SK-N-MC (cell line): ENCODE data around the gene BACH1.

Source experiments
- EZH2 ChIP-seq: fragments of 200-600 bp; sonication (generic); IDR thresholded peaks from one replicate; pipeline ENCODE4 v1.6.1; 2017; ENCODE audit warnings: antibody characterized with exemption
- FOXP2 ChIP-seq: optimal IDR thresholded peaks from 2 replicates; pipeline ENCODE3; 2011; ENCODE audit warnings: mild to moderate bottlenecking, moderate library complexity; ENCODE audit not compliant: insufficient read depth; ENCODE audit errors: extremely low read length, control extremely low read depth
- POLR2AphosphoS5 ChIP-seq: IDR thresholded peaks from 2 replicates; pipeline ENCODE4 v1.6.1; 2012; ENCODE audit warnings: mild to moderate bottlenecking, low read depth, low read length, borderline replicate concordance

DNA sequence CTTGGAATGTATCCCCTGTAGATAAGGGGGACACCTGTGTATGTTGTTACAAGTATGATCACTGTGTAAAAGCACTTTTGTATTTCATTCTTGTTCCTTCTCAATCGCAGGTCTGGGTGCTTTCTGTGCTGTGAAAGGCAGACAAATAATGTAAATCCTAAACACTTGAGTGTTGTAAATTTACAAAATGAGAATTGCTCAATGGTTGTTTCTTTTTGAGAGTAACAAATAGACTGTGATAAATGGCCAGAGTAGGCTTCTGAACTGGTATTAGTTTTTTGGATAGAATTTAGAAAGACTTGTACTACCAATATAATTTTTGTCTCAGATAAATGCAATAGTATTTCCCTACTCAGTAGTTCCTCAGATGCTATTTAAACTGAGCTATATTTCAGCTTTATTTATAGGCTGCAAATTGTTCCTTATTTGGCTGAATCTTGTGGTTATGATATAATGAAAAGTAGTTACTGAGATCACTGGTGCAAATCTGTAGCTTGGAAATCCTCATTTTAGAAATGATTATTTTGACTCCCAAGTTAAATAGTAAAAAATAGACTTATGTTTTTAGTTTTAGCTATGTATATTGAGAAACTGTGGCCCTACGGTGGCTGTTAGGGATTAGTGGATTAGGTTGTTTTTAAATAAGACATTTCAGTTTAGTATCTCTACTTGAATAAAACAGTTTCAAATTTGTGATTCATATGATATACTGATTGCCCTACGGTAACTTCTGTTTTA, 9.2 kb downstream of the BACH1 start:
- TF ChIP-seq POLR2AphosphoS5 (no peak), EZH2 (no peak), FOXP2 (no peak)
